HepG2 (cell line): ENCODE data around the gene CHRD. TPM values are rescaled to one million over a fixed set of nuclear protein-coding genes. Genes with fewer than 3 reads are reported as not detected.

Experiments
- BRF2 ChIP-seq: sonication (generic); formaldehyde crosslinking; IDR thresholded peaks from 2 replicates; pipeline ENCODE4 v1.8.1; 2022; ENCODE audit warnings: mild to moderate bottlenecking, missing genetic modification reagents
- E2F2 ChIP-seq: sonication (generic); formaldehyde crosslinking; IDR thresholded peaks from 2 replicates; pipeline ENCODE4 v1.4.0; 2020; ENCODE audit warnings: missing genetic modification reagents, borderline replicate concordance
- FOXP1 ChIP-seq, 2 experiments: fragments of 450-650 bp in 1 of 2; IDR thresholded peaks; 2 replicates each; pipeline ENCODE4 v1.6.1; 2017 to 2018; ENCODE audit warnings: antibody characterized with exemption in 1 of 2
- HNF4A ChIP-seq: sonication (generic); formaldehyde crosslinking; IDR thresholded peaks from 2 replicates; pipeline ENCODE4 v1.4.0; 2020; ENCODE audit warnings: missing genetic modification reagents
- HOMEZ ChIP-seq: IDR thresholded peaks from 2 replicates; pipeline ENCODE4 v1.6.1; 2016; ENCODE audit warnings: low read depth
- MAZ ChIP-seq, 2 experiments: sonication (generic) in 1 of 2; formaldehyde crosslinking in 1 of 2; IDR thresholded peaks; 2 replicates each; pipeline versions ENCODE4 v1.5.0 to v1.6.1; 2012 to 2020; ENCODE audit warnings: low read depth in 2 of 2, mild to moderate bottlenecking in 2 of 2, borderline replicate concordance in 1 of 2, improper control_type of control experiment in 1 of 2, low read length in 1 of 2, missing genetic modification reagents in 1 of 2, moderate library complexity in 1 of 2
- MXI1 ChIP-seq: IDR thresholded peaks from 3 replicates; pipeline ENCODE4 v1.6.1; 2012; ENCODE audit warnings: low read depth, low read length, inconsistent platforms, borderline replicate concordance
- NFKB2 ChIP-seq: sonication (generic); formaldehyde crosslinking; IDR thresholded peaks from 2 replicates; pipeline ENCODE4 v1.4.0; 2020; ENCODE audit warnings: missing genetic modification reagents, borderline replicate concordance
- NFRKB ChIP-seq: fragments of 450-650 bp; IDR thresholded peaks from 2 replicates; pipeline ENCODE4 v1.6.1; 2017
- NFYB ChIP-seq: sonication (generic); formaldehyde crosslinking; IDR thresholded peaks from 2 replicates; pipeline ENCODE4 v1.4.0; 2020; ENCODE audit warnings: missing genetic modification reagents
- PRDM15 ChIP-seq: sonication (generic); formaldehyde crosslinking; IDR thresholded peaks from 2 replicates; pipeline ENCODE4 v1.4.0; 2020; ENCODE audit warnings: missing genetic modification reagents
- RAD21 ChIP-seq: fragments of 450-650 bp; formaldehyde crosslinking; IDR thresholded peaks from 2 replicates; pipeline ENCODE4 v1.5.0; 2020; ENCODE audit warnings: mild to moderate bottlenecking
- RXRB ChIP-seq: IDR thresholded peaks from 2 replicates; pipeline ENCODE4 v1.6.1; 2016; ENCODE audit warnings: borderline replicate concordance, missing genetic modification reagents, missing compliant biosample characterization
- SATB2 ChIP-seq: sonication (generic); formaldehyde crosslinking; IDR thresholded peaks from 2 replicates; pipeline ENCODE4 v1.5.0; 2020; ENCODE audit warnings: missing genetic modification reagents
- ZBTB2 ChIP-seq: sonication (generic); formaldehyde crosslinking; IDR thresholded peaks from 2 replicates; pipeline ENCODE4 v1.8.0; 2022; ENCODE audit warnings: low read depth, missing genetic modification reagents
- ZFAT ChIP-seq: sonication (generic); formaldehyde crosslinking; conservative IDR thresholded peaks from 2 replicates; pipeline ENCODE4 v1.8.1; 2023; ENCODE audit warnings: missing genetic modification reagents, inconsistent platforms
- ZNF292 ChIP-seq: sonication (generic); formaldehyde crosslinking; IDR thresholded peaks from 2 replicates; pipeline ENCODE4 v1.8.1; 2022; ENCODE audit warnings: mild to moderate bottlenecking, low read depth, missing genetic modification reagents, borderline replicate concordance
- ZNF691 ChIP-seq: sonication (generic); formaldehyde crosslinking; IDR thresholded peaks from 2 replicates; pipeline ENCODE4 v1.4.0; 2020; ENCODE audit warnings: missing genetic modification reagents, low read depth, mild to moderate bottlenecking, borderline replicate concordance
- polyA plus RNA-seq, 8 experiments: library from polyadenylated mRNA; depleted of rRNA in 3 of 8; stranded (reverse) in 7 of 8; unstranded in 1 of 8; fragments of >200 nt; fragmentation: Illumina TruSeq in 4 of 8; extraction: Trizol in 4 of 8; gene quantifications; 2 replicates each; pipeline versions ENCODE4 v1.2.1 to v1.2.3, GENCODE V29; 2011 to 2016; ENCODE audit warnings: low read depth in 4 of 8, missing spikeins in 1 of 8, mixed read lengths in 1 of 8; ENCODE audit not compliant: insufficient read depth in 1 of 8
- total RNA-seq, 5 experiments: library from RNA; depleted of rRNA; stranded (reverse); fragments of >200 nt; fragmentation: Illumina TruSeq; extraction: Trizol; gene quantifications; 2 replicates each; pipeline ENCODE4 v1.2.3, GENCODE V29; 2016; ENCODE audit warnings: low read depth in 1 of 5

CHRD gene
- total and polyA plus RNA-seq, 2 of the 13 experiments (the other 11 are each of a cell fraction or from before 2014, with no cell fraction given): 22.2 to 35.2 TPM

GRCh38 chr3:184417619-184418327 lies 37.9 kb downstream of the CHRD start (continued):
- TF ChIP-seq E2F2 (CRISPR knock-in tag) (no peak), HNF4A (CRISPR knock-in tag) (peak; percentile 32; the same call in 1 of the 2 replicates), RXRB (CRISPR knock-in tag) (0 out of 2 replicates have a peak, but pooled peaks have one; percentile 42), NFYB (CRISPR knock-in tag) (no peak), ZBTB2 (no peak), NFKB2 (CRISPR knock-in tag) (peak; percentile 22; the same call in 1 of the 2 replicates), FOXP1 (IDR thresholded peaks at IDR 0.05) (no peak), FOXP1 (CRISPR knock-in tag; IDR thresholded peaks at IDR 0.05) (no peak), PRDM15 (CRISPR knock-in tag) (no peak), SATB2 (CRISPR knock-in tag) (no peak), BRF2 (CRISPR knock-in tag) (no peak), ZNF292 (CRISPR knock-in tag) (0 out of 2 replicates have a peak, but pooled peaks have one; percentile 26), RAD21 (CRISPR knock-in tag) (peak; percentile 67), NFRKB (no peak), MAZ (IDR thresholded peaks at IDR 0.05; ENCODE audit: borderline replicate concordance, low read depth, low read length) (no peak), MAZ (CRISPR knock-in tag; IDR thresholded peaks at IDR 0.05; ENCODE audit: low read depth) (no peak), MXI1 (0 out of 3 replicates have a peak, but pooled peaks have one; percentile 37), ZFAT (CRISPR knock-in tag) (no peak), ZNF691 (0 out of 2 replicates have a peak, but pooled peaks have one; percentile 40), HOMEZ (CRISPR knock-in tag) (no peak)
